ENCODE data around the gene SDK1. TPM values are rescaled to one million over a fixed set of nuclear protein-coding genes. Genes with fewer than 3 reads are reported as not detected.

The SDK1 gene
- total RNA-seq, 4 donors from 2014 or later, result 1.2 to 1.8 (median 1.5) TPM

DNA sequence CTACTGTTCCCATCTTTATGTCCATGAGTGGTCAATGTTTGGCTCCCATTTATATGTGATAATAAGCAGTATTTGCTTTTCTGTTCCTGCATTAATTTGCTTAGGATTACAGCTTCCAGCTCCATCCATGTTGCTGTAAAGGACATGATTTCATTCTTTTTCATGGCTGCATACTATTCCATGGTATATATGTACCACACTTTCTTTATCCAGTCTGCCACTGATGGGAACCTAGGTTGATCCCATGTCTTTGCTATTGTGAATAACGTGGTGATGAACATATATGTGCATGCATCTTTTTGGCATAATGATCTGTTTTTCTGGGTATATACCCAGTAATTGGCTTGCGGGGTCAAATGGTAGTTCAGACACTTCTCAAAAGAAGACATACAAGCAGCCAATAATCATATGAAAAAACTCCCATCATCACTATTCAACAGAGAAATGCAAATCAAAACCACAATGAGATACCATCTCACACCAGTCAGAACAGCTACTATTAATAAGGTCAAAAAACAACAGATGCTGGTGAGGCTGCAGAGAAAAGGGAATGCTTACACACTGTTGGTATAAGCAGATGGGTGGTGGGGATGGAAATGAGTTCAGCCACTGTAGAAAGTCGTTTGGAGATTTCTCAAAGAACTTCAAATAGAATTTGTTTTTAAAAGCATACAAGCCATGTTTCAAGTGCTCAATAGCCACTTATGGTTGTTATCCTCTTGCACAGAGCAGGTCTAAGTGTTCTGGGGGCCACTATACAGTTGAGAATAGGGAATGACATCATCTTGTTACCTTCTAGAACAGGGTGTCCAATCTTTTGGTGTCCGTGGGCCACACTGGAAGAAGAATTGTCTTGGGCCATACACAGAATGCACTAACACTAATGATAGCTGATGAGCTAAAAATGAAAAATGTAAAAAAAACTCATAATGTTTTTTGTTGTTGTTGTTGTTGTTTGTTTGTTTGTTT is 23.2 kb upstream of the SDK1 start:
- Histone ChIP-seq H3K4me1 (no peaks in the 10 kb centered on the region), H3K9me3 (peaks cover 0 to 4% (median 0%) of the 10 kb centered on the region in 3 donors), H3K27ac (no peak overlapping the region), H3K36me3 (no peaks in the 10 kb centered on the region), H3K4me3 (no peak overlapping the region), H3K27me3 (no peaks in the 10 kb centered on the region)
- in situ Hi-C loops (cut with MboI; ENCODE audit: low sequenced_read_pairs in 4 of 4), result no loop called here
- ATAC-seq, result no peak
- DNase-seq, result no peak
- intact Hi-C loops (cut with DNase I; ENCODE audit: low total_unique reads), result no loop called here
- TF ChIP-seq POLR2A (IDR thresholded peaks at IDR 0.05), result no peak

DNA sequence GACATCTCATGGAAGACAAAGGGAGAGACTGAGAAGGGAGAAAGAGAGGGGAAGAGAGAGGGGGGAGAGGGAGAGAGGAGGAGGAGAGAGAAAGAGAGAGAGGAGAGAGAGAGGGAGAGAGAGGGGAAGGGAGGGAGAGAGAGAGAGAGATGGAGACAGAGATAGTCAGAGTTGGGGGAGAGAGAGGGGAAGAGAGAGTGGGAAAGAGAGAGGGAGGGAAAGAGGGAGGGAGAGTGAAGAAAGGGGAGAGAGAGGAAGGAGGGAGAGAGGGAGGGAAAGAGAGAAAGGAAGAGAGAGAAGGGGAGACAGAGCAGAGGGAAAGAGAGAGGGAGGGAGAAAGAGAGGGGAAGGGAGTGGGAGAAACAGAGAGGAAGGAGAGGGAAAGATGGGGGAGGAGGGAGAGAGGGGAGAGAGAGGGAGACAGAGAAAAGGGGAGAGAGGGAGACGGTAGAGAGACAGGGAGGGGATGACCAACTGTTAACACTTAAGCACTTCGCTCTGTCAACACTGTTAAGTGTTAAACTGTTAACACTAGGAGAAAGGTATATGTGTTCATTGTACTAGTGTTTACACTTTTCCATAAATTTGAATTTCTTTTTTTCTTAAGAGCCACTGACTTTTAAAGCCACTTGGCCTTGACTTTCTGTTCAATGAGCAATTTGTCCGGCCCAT is 21.8 kb upstream of the SDK1 start:
- no peak overlapping the region for H3K27ac ChIP-seq
- H3K27me3 ChIP-seq, result no peaks in the 10 kb centered on the region
- no peaks in the 10 kb centered on the region for H3K4me1 ChIP-seq
- in situ Hi-C loops (cut with MboI; ENCODE audit: low sequenced_read_pairs in 4 of 4), result no loop called here
- ATAC-seq, result no peak
- H3K36me3 ChIP-seq, result no peaks in the 10 kb centered on the region
- H3K4me3 ChIP-seq, result no peak overlapping the region
- no peak for DNase-seq
- TF ChIP-seq POLR2A (IDR thresholded peaks at IDR 0.05), result no peak
- TF ChIP-seq, protein P1, sequence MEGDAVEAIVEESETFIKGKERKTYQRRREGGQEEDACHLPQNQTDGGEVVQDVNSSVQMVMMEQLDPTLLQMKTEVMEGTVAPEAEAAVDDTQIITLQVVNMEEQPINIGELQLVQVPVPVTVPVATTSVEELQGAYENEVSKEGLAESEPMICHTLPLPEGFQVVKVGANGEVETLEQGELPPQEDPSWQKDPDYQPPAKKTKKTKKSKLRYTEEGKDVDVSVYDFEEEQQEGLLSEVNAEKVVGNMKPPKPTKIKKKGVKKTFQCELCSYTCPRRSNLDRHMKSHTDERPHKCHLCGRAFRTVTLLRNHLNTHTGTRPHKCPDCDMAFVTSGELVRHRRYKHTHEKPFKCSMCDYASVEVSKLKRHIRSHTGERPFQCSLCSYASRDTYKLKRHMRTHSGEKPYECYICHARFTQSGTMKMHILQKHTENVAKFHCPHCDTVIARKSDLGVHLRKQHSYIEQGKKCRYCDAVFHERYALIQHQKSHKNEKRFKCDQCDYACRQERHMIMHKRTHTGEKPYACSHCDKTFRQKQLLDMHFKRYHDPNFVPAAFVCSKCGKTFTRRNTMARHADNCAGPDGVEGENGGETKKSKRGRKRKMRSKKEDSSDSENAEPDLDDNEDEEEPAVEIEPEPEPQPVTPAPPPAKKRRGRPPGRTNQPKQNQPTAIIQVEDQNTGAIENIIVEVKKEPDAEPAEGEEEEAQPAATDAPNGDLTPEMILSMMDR (IDR thresholded peaks at IDR 0.05 in 4 of 5, conservative IDR thresholded peaks at IDR 0.05 in 1 of 5), result no peak
- H3K9me3 ChIP-seq, result peaks cover 0 to 4% (median 0%) of the 10 kb centered on the region in 3 donors
- intact Hi-C loops (cut with DNase I; ENCODE audit: low total_unique reads), result no loop called here

GRCh38 chr7:3280445-3280844 is 20.6 kb upstream of the SDK1 start:
- Histone ChIP-seq H3K36me3 (no peaks in the 10 kb centered on the region), H3K4me1 (no peaks in the 10 kb centered on the region), H3K9me3 (peaks cover 0 to 4% (median 0%) of the 10 kb centered on the region in 3 donors), H3K27ac (no peak overlapping the region), H3K4me3 (no peak overlapping the region), H3K27me3 (no peaks in the 10 kb centered on the region)
- no peak for TF ChIP-seq POLR2A (IDR thresholded peaks at IDR 0.05)
- TF ChIP-seq, protein P1 (IDR thresholded peaks at IDR 0.05 in 4 of 5, conservative IDR thresholded peaks at IDR 0.05 in 1 of 5), result no peak
- in situ Hi-C loops (cut with MboI; ENCODE audit: low sequenced_read_pairs in 4 of 4) (no loop called here), intact Hi-C loops (cut with DNase I; ENCODE audit: low total_unique reads) (no loop called here)
- ATAC-seq, result no peak
- no peak for DNase-seq

GRCh38 chr7:3280946-3281656 is 20.0 kb upstream of the SDK1 start:
- H3K4me3 ChIP-seq, result no peak overlapping the region
- ATAC-seq, result no peak
- H3K36me3 ChIP-seq, result no peaks in the 10 kb centered on the region
- H3K27ac ChIP-seq, result peak overlapping the region in 1 of 4 donors; percentile 31
- H3K4me1 ChIP-seq, result no peaks in the 10 kb centered on the region
- H3K27me3 ChIP-seq, result no peaks in the 10 kb centered on the region
- peaks cover 0 to 4% (median 0%) of the 10 kb centered on the region in 3 donors for H3K9me3 ChIP-seq
- TF ChIP-seq, protein P1 (IDR thresholded peaks at IDR 0.05 in 4 of 5, conservative IDR thresholded peaks at IDR 0.05 in 1 of 5), result no peak
- TF ChIP-seq POLR2A (IDR thresholded peaks at IDR 0.05), result no peak
- no peak for DNase-seq
- in situ Hi-C loops (cut with MboI; ENCODE audit: low sequenced_read_pairs in 4 of 4) (no loop called here), intact Hi-C loops (cut with DNase I; ENCODE audit: low total_unique reads) (no loop called here)
